NCI-H2107 treated with DMSO at 0.1 percent for 48 hours (cell line): ENCODE measurements around the gene MAP2K2.

Experiments
- DNase-seq: peaks from one replicate; lab custom pipeline; 2025; ENCODE audit not compliant: unreplicated experiment; lab: John Stamatoyannopoulos, UW

Gene MAP2K2

DNA sequence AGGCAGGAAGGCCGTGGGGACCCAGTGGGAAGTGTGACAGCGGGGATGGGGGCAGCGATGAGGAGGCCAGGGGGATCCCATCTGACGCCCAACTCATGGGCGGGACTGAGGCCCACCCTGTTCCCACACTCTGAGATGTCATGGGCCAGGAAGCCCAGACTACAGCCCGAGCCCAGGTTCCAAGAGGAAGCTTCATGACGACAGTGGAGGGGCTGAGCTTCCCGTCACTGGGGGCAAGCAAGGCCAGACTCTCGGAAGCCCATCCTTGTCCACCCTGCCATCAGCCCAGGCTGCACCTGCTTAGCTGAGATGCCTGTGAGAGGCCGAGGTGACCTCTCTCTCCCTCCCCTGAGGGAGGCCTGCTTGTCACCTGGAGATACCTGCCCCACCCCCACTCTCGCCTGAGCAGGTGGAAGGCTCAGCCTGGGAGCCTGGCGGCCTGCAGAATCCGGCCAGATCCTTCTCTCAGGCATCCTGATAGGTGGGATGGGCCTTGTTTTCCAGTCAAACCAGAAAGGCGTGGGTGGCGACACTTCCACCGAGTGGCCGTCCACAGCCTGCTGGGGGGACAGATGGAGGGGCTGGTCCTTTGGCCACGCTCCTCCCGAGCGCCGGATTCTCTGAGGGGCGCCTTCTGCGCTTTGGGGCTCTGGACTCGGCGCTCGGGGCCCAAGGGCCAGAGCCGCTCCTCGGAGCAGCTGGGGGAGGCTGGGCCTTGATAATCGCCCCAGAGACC, 62.1 kb downstream of the MAP2K2 start:
- DNase-seq = no peak

DNA sequence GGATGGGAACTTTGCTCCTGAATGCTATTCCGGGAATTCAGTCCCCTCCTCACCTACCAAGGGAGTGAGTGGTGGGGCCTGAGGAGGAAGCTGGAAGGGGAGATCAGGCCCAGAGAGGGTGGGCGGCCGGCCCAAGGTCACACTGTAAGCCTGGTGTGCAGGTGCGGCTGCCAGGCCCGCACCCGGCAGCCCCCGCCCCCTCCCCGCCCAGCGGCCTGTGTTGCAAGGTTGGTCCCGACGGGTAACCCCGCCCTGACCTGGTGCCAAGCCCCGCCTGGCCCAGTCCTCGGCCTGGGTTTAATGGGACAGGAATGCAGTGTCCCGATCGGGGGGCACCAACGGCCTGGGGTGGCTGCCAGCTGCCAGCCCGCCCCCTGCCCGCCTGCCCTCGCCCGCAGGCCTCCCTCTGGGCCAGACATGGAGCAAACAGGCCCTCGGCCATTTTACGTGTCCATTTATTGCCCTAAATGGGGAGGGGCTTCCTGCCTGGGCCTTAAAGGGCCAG, 62.7 kb downstream of the MAP2K2 start:
- DNase-seq = no peak

DNA sequence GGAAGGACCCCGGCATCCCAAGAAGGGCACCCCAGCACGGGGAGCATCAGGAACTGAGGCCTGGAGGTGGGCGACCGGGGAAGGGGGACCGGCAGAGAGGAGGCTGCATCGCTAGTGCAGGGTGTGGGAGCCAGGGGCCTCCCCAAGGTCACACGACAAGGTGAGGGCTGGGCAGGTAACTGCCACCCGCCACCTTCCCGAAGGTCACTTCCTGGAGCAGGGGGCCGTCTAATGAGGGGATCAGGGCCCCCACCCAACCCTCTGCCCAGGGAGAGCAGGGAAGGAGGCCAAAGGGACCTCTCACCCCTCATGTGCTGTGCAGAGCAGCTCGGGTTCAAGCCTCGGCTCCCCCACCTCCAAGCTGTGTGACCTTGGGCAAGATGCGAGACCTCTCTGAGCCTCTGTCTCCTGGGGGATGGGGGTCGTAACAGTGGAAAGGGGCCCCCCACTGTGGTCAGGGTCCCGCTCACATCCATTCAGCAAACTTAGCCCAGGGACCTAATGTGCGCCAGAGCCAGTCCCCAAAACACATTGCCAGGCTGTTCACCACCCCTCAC, 63.2 kb downstream of the MAP2K2 start:
- no peak for DNase-seq

DNA sequence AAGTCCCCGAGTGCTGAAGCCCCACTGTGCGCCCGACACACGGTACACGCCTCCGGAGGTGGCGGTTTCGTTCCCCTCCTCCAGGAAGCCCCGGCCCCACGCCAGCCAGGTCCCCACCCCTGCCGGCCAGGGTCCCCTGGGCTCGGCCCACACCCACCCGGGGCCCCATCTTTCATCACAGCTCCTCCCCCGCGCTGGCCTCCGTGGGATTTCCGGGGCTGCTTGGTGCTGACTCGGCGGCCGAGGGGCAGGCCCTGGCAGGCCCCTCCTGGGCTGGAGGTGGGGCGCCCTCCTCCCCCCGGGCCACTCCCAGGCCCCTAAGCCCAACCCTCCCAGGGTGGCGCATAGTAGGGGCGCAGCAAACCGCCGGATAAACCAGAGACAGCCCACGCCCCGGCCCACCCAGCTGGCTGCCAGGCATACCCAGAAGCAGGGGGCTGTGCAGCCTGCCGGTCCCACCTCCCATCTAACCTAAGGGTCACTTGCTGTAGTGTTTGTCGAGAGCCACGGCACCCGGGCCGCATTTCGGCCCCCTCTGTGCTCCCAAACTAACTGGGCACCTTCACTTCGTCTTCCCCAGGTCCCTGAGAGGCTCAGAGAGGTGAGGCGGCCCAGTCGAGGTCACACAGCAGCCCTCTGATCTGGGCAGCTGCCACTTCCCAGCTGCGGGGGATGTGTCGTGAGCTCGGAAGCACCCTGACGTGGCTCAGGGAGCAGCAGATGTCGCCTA, 63.9 kb downstream of the MAP2K2 start:
- no peak for DNase-seq

DNA sequence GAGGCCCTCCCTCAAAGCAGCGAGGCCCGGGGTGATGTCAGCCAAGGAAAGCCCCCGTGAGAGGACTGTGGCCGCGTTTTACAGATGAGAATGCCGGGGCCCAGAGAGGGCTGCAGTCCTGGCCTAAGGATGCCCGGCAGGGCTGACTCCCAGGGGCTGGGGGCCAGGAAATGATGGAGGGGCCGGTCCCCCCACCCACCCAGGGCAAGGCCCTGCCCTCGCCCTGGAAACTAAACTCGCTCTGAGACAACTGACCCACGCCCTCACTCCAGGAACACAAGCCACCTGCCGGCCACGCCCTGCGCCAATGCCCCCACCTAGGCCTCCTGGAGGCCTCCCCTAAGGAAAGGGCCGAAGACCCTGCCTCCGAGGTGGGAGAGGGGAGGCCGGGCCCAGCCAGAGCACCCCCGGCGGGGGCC, 64.5 kb downstream of the MAP2K2 start:
- DNase-seq = no peak

DNA sequence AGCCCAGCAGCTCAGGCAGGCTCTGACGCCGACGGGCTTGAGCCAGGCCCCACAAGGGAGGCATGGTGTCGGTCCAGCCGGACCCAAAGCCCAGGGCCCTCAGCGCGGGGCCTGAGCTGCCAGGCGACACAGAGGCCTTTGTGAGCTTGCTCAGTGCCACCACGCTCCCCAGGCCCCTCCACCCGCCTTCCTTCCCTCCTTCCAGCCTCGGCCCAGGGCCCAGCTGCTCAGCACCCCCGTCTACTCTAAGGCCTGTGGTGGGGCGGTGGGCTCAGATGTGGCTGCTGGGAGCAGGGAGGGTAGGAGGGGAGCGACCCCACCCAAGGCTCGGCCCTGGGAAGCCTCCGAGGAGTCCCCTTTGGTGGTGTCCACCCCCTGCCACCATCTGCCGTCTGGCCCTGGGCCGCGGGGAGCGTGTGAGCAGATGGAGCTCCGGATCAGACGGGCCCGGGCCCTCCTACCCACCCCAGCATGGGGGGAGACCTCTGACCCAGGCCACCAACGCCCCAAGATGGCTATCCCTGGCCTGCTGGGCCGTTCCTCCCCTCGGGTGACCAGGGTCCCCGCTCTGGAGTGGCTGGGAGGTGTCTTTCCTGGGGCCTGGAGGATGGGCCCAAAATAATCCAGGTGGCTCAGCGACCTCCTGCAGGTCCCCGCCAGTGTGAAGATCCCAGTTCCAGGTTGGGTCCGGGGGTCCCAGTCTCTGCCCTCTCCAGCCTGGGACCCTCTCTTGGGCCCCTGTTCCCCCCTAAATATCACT, 65.0 kb downstream of the MAP2K2 start:
- DNase-seq = no peak

DNA sequence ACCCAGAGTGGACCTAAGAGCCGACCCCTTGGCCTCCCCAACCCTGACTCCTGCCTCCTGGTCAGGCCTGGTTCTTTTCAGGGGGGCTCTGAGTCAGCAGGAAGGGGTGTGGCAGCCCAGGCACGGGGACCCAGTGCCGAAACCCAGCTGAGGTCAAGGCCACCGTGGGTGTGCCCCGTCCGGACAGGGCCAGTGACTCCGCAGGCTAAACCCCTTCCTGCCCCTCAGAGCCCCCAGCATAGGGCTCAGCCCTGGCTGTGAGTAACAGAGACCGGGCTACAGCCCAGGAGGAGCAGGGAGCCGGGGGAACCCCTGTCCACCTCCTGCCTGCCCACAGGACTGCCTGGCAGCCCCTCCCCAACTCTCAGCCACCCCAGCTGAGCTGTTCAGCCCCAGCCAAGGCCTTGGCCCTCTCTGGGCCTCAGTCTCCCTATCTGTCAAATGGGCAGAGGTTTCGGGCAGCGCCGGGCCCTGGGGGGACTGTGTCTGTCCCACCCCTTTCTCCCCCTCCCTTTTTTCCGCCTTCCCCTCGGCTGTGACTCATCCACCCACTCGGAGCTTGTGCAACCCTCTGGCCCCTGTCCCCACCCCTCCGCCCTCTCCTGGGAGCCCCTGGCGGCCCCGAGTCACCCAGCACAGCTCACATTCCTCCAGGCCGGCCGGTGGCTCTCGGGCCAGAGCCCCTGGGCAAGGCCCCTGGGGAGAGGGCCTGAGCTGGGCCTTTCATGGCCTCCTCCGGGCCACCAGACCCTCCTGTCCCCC, 65.8 kb downstream of the MAP2K2 start:
- DNase-seq = no peak

DNA sequence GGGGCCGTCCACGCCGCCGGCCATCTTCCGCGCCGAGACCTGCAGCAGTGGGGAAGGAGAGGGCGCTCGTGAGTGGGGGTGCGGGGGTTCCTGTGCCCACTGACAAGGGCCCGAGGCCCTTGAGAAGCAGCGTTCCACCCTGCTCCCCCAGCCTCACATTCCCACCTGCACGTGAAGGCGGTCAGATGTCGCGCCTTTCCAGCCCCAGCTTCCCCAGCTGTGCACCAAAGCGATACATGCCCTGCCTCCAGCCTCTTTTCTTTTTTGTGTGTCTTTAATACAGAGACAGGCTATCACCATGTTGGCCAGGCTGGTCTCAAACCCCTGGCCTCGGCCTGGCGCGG, 68.7 kb downstream of the MAP2K2 start:
- DNase-seq = no peak

DNA sequence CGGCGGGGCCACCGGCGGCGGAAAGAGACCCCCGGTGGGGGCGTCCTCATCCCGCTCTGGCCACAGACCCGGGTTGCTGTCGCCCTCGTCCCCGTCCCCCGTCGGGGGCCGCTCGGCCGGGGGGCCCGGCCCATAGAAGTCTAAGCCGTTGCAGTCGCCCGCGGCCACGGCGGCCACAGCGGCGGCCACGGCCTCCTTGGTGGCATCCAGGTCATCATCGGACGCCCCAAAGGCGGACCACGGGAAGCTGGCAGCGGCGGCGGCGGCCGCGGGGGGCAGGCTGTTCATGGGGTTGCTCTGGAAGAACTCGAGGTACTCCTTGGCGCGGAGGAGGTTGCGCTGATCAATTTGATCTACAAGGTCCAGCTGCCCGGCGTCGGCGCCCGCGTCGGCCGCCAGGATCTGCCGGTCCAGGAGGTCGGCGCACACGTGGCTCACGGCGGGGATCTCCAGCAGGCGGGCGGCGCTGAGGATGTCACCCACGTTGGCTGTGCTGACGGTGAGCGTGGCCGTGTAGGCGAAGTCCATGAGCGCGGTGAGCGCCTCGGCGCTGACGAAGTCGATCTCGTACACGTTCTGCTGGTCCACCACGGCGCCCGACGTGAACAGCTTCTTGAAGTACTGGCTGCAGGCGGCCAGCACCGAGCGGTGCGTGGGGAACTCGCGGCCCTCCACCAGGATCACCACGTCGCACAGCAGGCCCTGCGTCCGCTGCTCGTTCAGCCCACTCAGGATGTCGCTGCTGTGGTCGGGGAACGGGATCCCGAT, 69.3 kb downstream of the MAP2K2 start:
- DNase-seq = no peak

DNA sequence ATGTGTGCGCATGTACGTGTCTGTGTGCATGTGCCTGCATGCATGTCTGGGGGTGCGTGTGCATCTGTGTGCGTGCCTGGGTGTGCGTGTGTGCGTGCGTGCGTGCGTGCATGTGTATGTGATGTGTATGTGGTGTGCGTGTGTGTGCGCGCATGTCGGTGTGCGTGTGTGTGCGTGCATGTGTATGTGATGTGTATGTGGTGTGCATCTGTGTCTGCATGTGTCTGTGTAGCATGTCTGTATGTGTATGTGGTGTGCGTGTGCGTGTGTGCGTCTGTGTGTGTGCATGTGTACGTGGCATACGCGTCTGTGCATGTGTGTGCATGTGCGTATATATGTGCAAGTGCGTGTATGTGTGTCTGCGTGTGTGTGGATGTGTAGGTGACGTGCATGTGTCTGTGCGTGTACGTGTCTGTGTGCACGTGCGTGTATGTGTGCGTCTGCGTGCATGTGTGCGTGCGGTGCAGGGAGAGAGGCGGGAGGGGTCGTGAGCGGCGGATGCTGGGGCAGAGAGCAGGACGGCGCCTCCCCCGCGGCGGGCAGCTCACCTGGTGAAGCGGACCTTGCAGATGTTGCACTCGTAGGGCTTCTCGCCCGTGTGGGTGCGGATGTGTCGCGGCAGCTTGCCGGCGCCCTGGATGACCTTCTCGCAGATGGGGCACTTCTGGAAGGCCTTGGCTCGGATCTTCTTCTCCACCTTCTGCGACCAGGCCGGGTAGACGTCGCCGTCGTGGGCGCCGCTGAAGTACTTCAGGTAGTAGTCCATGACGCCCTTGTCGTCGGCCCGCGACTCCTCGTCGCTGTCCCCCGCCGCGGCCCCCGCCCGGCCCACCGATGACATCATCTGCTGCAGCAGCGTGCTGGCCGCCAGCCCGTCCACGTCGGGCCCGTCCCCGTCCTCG, 70.2 kb downstream of the MAP2K2 start:
- DNase-seq = no peak

DNA sequence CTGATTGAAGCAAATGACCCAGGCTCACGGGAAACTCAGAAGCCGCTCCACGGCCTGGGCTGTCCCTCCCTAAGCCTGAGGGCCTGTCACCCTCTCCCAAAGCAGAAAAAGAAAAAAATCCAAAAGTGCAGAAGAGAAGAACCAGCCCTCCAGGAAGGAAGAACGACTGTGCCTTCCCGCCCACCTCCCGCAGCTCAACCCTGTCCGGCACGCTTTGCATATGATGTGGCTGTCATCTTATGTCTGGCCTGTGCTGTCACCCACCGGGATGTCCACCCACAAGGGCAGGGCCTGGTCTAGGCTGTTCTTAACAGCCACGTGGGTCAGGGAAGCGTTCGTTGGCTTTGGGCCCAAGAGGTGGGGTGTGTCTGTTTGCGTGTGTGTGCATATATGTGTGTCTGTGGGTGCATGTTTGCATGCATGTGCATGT, 70.9 kb downstream of the MAP2K2 start:
- no peak for DNase-seq

DNA sequence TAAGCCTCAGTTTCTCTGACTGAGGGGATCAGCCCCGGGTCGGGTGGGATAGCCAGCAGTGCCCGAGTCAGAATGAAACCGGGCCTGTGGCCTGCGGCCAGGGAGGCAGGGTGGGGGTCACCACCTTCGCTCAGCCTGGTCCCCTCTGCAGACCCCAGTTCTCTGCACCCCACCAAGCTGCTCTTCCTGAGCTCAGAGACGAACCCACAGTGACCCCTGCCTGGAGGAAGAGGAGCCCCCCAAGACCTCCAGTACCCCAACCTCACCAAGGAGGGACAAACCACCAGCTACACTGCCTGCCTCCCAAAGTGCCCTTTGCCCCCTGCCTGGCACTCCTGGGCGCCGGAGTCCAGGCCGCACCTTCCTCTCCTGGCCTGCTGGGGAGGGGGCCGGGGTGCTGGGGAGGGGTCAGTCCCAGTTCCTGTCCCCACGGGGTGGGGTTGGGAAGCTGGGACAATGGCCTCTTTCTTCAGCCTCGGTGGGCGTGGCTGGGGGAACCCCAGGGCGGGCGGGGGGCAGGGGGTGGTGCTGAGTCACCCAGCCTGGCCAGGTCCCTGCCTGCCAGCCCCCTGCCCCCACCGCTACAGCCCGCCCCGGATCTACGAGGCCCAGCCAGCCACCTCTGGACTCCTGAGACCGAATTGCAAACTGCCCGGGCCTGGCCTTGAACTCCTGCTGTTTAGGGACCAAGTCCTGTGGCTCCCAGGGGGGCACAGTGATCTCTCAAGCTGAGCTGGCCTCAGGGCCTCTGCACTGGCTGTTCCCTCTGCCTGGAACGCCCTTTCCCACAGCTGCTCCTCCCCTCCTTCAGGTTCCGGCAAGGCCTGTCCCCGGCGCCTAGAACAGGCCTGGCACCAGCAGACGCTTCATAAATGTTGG, 71.6 kb downstream of the MAP2K2 start:
- no peak for DNase-seq

DNA sequence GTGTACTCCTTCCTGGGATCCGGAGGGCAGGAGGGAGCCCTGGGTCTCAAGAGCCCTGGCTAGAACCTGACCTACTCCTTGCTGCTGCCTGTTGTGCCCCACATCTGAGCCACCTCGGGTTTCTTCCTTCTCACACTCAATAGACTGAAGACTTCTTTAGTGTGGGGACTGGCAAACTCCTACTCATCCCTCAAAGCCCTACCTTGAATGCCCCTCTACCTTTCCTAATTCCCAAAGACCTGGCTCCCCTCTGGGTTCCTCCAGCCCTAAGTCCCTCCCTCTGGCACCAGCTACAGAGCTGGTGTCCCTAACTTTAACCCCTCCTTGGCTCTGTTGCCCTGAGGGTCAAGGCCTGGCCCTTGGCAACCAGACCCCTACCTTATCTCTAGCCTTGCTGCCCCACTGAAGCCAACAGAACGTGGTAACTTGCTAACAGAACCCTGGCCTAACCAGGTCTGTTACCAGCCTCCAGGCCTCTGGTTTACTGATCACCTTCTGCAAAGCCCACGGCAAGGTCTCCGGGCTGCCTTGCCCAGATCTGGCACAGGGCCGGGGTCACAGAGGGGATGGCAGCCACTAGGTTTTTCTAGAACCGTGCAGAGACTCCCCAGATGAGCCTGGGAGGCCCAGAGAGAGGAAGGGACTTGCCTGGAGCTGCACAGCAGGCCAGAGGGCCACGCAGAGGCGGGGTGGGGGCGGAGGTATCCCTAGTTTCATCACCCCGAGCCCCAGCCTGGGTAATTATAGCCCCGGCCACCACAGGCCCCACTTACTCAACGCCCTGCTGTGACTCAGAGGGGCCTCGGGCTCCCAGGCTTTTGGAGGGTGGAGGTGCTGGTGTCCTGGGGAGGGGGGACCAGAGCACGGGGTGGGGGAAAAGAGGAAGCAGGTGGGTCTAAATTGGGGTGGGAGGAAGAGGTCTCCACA, 72.5 kb downstream of the MAP2K2 start:
- DNase-seq = no peak

DNA sequence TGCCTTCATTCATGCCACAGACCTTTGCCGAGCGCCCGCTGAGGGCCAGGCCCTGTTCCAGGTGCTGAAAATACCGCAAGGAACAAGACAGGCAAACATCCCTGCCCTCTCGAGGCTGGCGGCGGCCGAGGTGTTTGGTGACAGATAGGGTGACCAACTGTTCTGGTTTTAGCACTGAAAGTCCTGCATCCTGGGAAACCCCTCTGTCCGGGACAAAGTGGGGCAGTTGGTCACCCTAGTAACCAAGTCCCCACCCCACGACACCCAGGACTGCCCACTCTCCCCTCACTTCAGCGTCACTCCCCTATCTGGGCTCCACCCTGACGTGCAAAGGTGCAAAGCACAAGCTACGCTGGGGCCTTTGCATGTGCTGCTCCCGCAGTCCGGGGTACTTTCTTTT, 74.5 kb downstream of the MAP2K2 start:
- no peak for DNase-seq

DNA sequence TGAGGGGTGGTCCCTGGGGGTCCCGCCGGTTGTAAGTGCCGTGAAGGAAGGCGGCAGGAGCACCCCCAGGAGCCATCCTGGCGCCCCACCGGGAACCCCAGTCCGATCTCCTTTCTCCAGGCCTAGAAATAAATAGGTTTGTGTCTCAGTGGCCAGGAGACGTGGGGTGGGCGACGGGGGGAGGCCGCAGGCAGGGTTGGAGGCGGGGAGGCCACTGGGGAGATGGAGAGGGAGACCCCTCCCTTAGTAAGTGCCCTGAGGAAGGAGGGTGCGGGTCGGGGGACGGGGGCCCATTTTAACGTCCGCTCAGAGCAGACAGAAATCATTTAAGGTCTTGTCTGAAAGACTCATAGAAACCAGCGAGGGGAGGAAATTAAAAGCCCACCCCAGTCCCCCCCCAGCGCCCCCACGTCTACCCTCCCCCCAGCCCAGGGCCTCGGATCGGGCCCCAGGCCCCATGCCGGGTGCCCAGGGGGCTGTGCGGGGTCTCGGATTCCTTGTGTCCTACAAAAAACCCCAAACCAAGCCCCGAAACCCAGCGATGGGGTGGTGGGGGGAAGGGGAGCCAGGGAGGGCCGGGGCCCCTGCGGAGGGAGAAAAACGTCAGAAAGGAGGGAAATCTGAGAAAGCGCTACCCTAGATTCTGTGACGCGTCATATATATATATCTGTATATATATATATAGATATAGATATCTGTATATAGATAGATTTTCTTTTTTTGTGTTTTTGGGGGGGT, 76.8 kb downstream of the MAP2K2 start:
- no peak for DNase-seq

DNA sequence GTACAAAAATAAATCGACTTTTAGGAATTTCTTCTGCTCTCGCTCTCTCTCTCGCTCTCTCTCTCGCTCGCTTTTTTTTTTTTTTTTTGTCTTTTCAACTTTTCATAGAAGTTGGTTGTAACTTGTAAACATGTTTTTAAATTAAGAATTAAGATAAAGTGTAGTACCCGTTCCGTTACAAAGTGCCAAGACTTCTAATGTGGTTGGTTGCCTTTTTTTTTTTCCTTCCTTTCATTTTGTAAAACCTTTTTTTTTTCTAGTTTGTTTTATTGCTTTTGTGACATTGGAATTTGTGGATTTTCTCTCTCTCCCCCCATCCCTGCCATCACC, 77.6 kb downstream of the MAP2K2 start:
- DNase-seq = no peak
